CMK (cell line): ENCODE data around the gene FILIP1L.

Experiments
- DNase-seq: peaks from one replicate; pipeline ENCODE4 v3.0.0-alpha.2; 2010; ENCODE audit warnings: low read depth

The FILIP1L gene

GRCh38 chr3:99885851-99886250 is 228.4 kb downstream of the FILIP1L start:
- no peak for DNase-seq

- no peak for DNase-seq
These were observed 229.2 kb downstream of the FILIP1L start for GRCh38 chr3:99885085-99885484.

- no peak for DNase-seq
These were observed 229.8 kb downstream of the FILIP1L start for GRCh38 chr3:99884484-99884883.

GRCh38 chr3:99883693-99884092 is 230.6 kb downstream of the FILIP1L start:
- no peak for DNase-seq

GRCh38 chr3:99883138-99883461 is 231.2 kb downstream of the FILIP1L start:
- no peak for DNase-seq

GRCh38 chr3:99882436-99883137 is 231.7 kb downstream of the FILIP1L start:
- no peak for DNase-seq

- no peak for DNase-seq
These were observed 233.2 kb downstream of the FILIP1L start for GRCh38 chr3:99881121-99881524.

- DNase-seq = no peak
These were observed 235.0 kb downstream of the FILIP1L start for GRCh38 chr3:99879275-99879674.

GRCh38 chr3:99878005-99878404 is 236.3 kb downstream of the FILIP1L start:
- DNase-seq = no peak

GRCh38 chr3:99877031-99877579 is 237.2 kb downstream of the FILIP1L start:
- no peak for DNase-seq

GRCh38 chr3:99875929-99876841 is 238.1 kb downstream of the FILIP1L start:
- DNase-seq = no peak

- DNase-seq = no peak
These were observed 238.7 kb downstream of the FILIP1L start for GRCh38 chr3:99875581-99875928.

GRCh38 chr3:99874237-99875002 is 239.9 kb downstream of the FILIP1L start:
- no peak for DNase-seq

- DNase-seq = no peak
These were observed 240.8 kb downstream of the FILIP1L start for GRCh38 chr3:99873269-99874102.

GRCh38 chr3:99872923-99873254 is 241.4 kb downstream of the FILIP1L start:
- no peak for DNase-seq

GRCh38 chr3:99871231-99872045 is 242.9 kb downstream of the FILIP1L start:
- DNase-seq = no peak

- DNase-seq = no peak
These were observed 243.6 kb downstream of the FILIP1L start for GRCh38 chr3:99870712-99871111.

- DNase-seq = no peak
These were observed 244.7 kb downstream of the FILIP1L start for GRCh38 chr3:99869621-99870020.

GRCh38 chr3:99868311-99868646 is 246.0 kb downstream of the FILIP1L start:
- no peak for DNase-seq

- no peak for DNase-seq
These were observed 246.5 kb downstream of the FILIP1L start for GRCh38 chr3:99867594-99868310.
